CD4-positive, CD25-positive, alpha-beta regulatory T cell (primary cell): ENCODE data around the gene MAP4. TPM values are rescaled to one million over a fixed set of nuclear protein-coding genes. Genes with fewer than 3 reads are reported as not detected.

ENCODE experiments used
- ATAC-seq, 2 donors: fragments of 150-1000 bp; cut with Tn5 transposase; one replicate each; pipeline ENCODE4 v1.10.0; 2021; ENCODE audit warnings: low read depth in 2 of 2, moderate number of reproducible peaks in 2 of 2, moderate library complexity in 1 of 2
- DNase-seq, 3 donors: peaks; one replicate each; pipeline versions ENCODE4 v3.0.0 to v3.0.0-alpha.2; 2012 to 2022; ENCODE audit warnings: mixed read lengths in 1 of 3
- H3K27ac ChIP-seq: one replicate; pipeline ENCODE4 v1.7.0; 2013; ENCODE audit warnings: mild to moderate bottlenecking, low read length; ENCODE audit not compliant: insufficient read depth, poor library complexity, severe bottlenecking
- H3K27me3 ChIP-seq: one replicate; pipeline ENCODE4 v1.7.0; 2013; ENCODE audit warnings: low read length; ENCODE audit not compliant: control insufficient read depth, insufficient read depth
- H3K36me3 ChIP-seq: one replicate; pipeline ENCODE4 v1.7.0; 2013; ENCODE audit warnings: mild to moderate bottlenecking, low read length, moderate library complexity; ENCODE audit not compliant: control insufficient read depth, insufficient read depth
- H3K4me1 ChIP-seq: 2 replicates; pipeline ENCODE4 v1.7.0; 2013; ENCODE audit warnings: mild to moderate bottlenecking, low read length; ENCODE audit not compliant: insufficient read depth, control insufficient read depth, poor library complexity, severe bottlenecking
- H3K4me3 ChIP-seq: one replicate; pipeline ENCODE4 v1.7.0; 2013; ENCODE audit warnings: low read depth, mild to moderate bottlenecking, low read length, moderate library complexity
- H3K9me3 ChIP-seq, 2 experiments: 1 replicate in 1 of 2; 2 replicates in 1 of 2; pipeline ENCODE4 v1.7.0; 2013; ENCODE audit warnings: low read length in 2 of 2, mild to moderate bottlenecking in 1 of 2, moderate library complexity in 1 of 2; ENCODE audit not compliant: control insufficient read depth in 2 of 2
- H3K27ac Mint-ChIP-seq, 3 donors: one replicate each; pipeline ENCODE4 v1.8.0; 2020 to 2022; ENCODE audit warnings: mild to moderate bottlenecking in 3 of 3, mixed read lengths in 3 of 3, moderate library complexity in 2 of 3
- H3K27me3 Mint-ChIP-seq: one replicate; pipeline ENCODE4 v1.8.0; 2022; ENCODE audit warnings: mild to moderate bottlenecking, mixed read lengths
- H3K36me3 Mint-ChIP-seq: one replicate; pipeline ENCODE4 v1.8.0; 2020; ENCODE audit warnings: mixed read lengths
- H3K4me1 Mint-ChIP-seq, 4 donors: one replicate each; pipeline ENCODE4 v1.8.0; 2020 to 2022; ENCODE audit warnings: mixed read lengths in 4 of 4, mild to moderate bottlenecking in 1 of 4
- H3K4me3 Mint-ChIP-seq, 4 donors: one replicate each; pipeline ENCODE4 v1.8.0; 2020 to 2022; ENCODE audit warnings: mild to moderate bottlenecking in 4 of 4, mixed read lengths in 4 of 4, moderate library complexity in 3 of 4
- H3K9me3 Mint-ChIP-seq, 7 donors: one replicate each; pipeline ENCODE4 v1.8.0; 2020 to 2022; ENCODE audit warnings: mixed read lengths in 7 of 7, mild to moderate bottlenecking in 3 of 7, moderate library complexity in 2 of 7
- polyA plus RNA-seq, 4 donors: library from polyadenylated mRNA; unstranded; fragments of 300-500 nt; fragmentation: Illumina TruSeq; gene quantifications; one replicate each; pipeline ENCODE4 v1.2.3, GENCODE V29; 2021
- total RNA-seq: library from RNA; stranded (reverse); gene quantifications from one replicate; pipeline ENCODE4 v1.2.3, GENCODE V29; 2022

Gene MAP4
- total and polyA plus RNA-seq, 5 donors from 2014 or later: 17.0 to 123 (median 22.6) TPM

DNA sequence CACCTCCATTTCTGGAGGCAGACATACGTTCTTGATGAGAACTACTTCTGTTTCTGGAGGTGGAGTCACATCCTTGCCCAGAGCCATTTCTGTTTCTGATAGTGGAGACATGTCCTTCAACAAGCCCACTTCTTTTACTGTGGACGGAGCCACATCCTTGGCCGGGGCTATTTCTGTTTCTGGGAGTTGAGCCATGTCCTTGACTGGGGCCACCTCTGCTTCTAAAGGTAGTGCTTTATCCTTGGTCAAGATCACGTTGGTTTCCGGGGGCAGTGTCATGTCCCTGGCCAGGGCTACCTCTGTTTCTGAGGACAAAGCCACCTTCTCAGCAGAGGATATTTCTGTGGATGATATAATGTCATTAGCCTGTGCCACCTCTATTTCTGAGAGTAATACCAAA is 100.0 kb downstream of the MAP4 start:
- Mint-ChIP-seq H3K27me3 (no peaks in the 10 kb centered on the region), H3K4me3 (no peak overlapping the region)
- peaks cover 49% of the 10 kb centered on the region for H3K36me3 ChIP-seq

GRCh38 chr3:47912006-47912504 is 104.2 kb downstream of the MAP4 start:
- Histone ChIP-seq H3K27me3 (no peaks in the 10 kb centered on the region), H3K9me3 (no peaks in the 10 kb centered on the region), H3K4me1 (no peaks in the 10 kb centered on the region), H3K27ac (no peak overlapping the region), H3K36me3 (peaks cover 45% of the 10 kb centered on the region), H3K4me3 (no peak overlapping the region)
- ATAC-seq (no peak), DNase-seq (no peak)
- peaks cover 73% of the 10 kb centered on the region for H3K36me3 Mint-ChIP-seq
- H3K4me3 Mint-ChIP-seq: no peak overlapping the region
- H3K4me1 Mint-ChIP-seq: peaks cover 0 to 13% (median 3%) of the 10 kb centered on the region in 4 donors
- H3K27me3 Mint-ChIP-seq: no peaks in the 10 kb centered on the region
- no peaks in the 10 kb centered on the region for H3K9me3 Mint-ChIP-seq
- H3K27ac Mint-ChIP-seq: peak overlapping the region in 1 of 3 donors; percentile 86

More for the DNA sequence above, 100.0 kb downstream of the MAP4 start:
- no peaks in the 10 kb centered on the region for H3K4me1 ChIP-seq
- Mint-ChIP-seq H3K4me1 (peaks cover 0 to 2% (median 0%) of the 10 kb centered on the region in 4 donors), H3K27ac (no peak overlapping the region), H3K36me3 (peaks cover 45% of the 10 kb centered on the region), H3K9me3 (no peaks in the 10 kb centered on the region)
- H3K9me3 ChIP-seq: no peaks in the 10 kb centered on the region
- H3K27ac ChIP-seq: no peak overlapping the region
- no peak overlapping the region for H3K4me3 ChIP-seq
- DNase-seq: no peak
- no peaks in the 10 kb centered on the region for H3K27me3 ChIP-seq
- ATAC-seq: no peak

- no peaks in the 10 kb centered on the region for H3K27me3 ChIP-seq
- ATAC-seq (no peak), DNase-seq (no peak)
- no peaks in the 10 kb centered on the region for H3K27me3 Mint-ChIP-seq
- no peaks in the 10 kb centered on the region for H3K9me3 ChIP-seq
- H3K27ac ChIP-seq: no peak overlapping the region
- no peaks in the 10 kb centered on the region for H3K4me1 ChIP-seq
- no peaks in the 10 kb centered on the region for H3K9me3 Mint-ChIP-seq
- H3K4me3 Mint-ChIP-seq: no peak overlapping the region
- peak overlapping the region in 1 of 3 donors; percentile 14 for H3K27ac Mint-ChIP-seq
- H3K36me3 Mint-ChIP-seq: peaks cover 67% of the 10 kb centered on the region
- H3K36me3 ChIP-seq: peaks cover 34% of the 10 kb centered on the region
- H3K4me1 Mint-ChIP-seq: peaks cover 0 to 13% (median 3%) of the 10 kb centered on the region in 4 donors
- H3K4me3 ChIP-seq: no peak overlapping the region
These were observed 105.3 kb downstream of the MAP4 start for GRCh38 chr3:47910777-47911440.

DNA sequence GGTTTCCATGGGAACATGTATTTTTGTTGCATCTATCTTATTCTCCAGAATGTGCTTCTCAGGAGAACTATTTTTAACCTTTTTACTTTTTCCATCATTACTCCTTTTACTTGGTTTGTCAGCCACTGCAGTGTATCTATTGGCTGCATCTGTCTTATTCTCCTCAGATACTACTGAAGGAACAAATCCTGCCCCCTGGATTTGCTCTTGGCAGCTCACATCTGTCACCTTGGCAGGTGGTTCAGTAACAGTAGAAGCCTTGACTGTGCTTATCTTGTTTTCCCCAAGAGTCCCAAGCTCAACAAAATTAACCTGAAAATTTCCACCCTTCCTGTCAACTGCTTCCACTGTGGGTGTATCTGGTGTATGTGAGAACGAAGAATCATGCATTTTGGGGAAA is 106.0 kb downstream of the MAP4 start:
- no peak for DNase-seq
- no peak for ATAC-seq
- no peaks in the 10 kb centered on the region for H3K9me3 ChIP-seq
- Mint-ChIP-seq H3K27ac (no peak overlapping the region), H3K4me1 (peaks cover 0 to 13% (median 3%) of the 10 kb centered on the region in 4 donors), H3K36me3 (peaks cover 64% of the 10 kb centered on the region), H3K9me3 (no peaks in the 10 kb centered on the region), H3K27me3 (no peaks in the 10 kb centered on the region), H3K4me3 (no peak overlapping the region)
- H3K4me3 ChIP-seq: no peak overlapping the region
- no peak overlapping the region for H3K27ac ChIP-seq
- no peaks in the 10 kb centered on the region for H3K4me1 ChIP-seq
- peaks cover 27% of the 10 kb centered on the region for H3K36me3 ChIP-seq
- no peaks in the 10 kb centered on the region for H3K27me3 ChIP-seq

DNA sequence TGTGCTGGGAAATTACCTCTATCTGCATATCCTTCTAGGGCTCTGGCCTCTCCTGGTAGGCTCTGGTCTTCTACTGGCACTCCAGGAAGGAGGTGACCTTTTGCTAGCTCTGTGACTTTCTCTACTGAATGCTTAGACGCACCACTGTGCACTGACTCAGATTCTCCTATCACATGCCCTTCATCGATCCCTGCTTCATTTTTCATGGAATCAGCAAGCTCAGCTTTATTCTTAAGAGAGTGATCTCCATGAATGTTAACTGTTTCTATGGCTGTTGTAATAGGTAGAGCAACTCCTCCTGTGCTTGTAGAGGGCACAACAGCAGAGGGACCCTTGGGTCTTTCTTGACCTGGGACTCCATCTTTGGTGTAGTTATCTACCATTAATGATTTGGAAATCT is 106.6 kb downstream of the MAP4 start:
- no peaks in the 10 kb centered on the region for H3K4me1 ChIP-seq
- Mint-ChIP-seq H3K27me3 (no peaks in the 10 kb centered on the region), H3K36me3 (peaks cover 65% of the 10 kb centered on the region), H3K27ac (peak overlapping the region in 1 of 3 donors; percentile 13), H3K4me1 (peaks cover 0 to 13% (median 3%) of the 10 kb centered on the region in 4 donors), H3K9me3 (no peaks in the 10 kb centered on the region), H3K4me3 (peak overlapping the region in 1 of 4 donors; percentile 74)
- H3K36me3 ChIP-seq: peaks cover 24% of the 10 kb centered on the region
- H3K27me3 ChIP-seq: no peaks in the 10 kb centered on the region
- H3K4me3 ChIP-seq: no peak overlapping the region
- no peaks in the 10 kb centered on the region for H3K9me3 ChIP-seq
- DNase-seq: no peak
- no peak for ATAC-seq
- H3K27ac ChIP-seq: no peak overlapping the region

DNA sequence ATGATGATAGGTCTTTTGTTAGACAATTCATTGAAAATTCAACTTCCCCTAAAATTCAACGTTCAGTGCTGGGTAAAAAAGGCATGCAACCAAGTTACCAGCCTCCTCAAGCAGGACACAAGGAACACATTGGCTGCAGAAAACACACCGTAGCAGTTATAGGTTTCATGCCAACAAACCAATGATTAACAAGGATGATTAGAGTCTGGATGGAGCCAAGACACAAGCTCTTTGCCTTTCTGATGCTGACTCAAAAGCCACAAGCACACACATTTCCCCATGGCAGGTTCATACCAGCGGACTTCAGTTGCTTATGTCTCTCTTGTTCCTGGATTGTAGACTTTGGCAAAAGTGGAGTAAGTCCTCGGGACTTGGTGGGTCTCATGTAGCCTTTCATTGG is 107.5 kb downstream of the MAP4 start:
- no peaks in the 10 kb centered on the region for H3K27me3 Mint-ChIP-seq
- H3K36me3 ChIP-seq: peaks cover 21% of the 10 kb centered on the region
- no peak for ATAC-seq

DNA sequence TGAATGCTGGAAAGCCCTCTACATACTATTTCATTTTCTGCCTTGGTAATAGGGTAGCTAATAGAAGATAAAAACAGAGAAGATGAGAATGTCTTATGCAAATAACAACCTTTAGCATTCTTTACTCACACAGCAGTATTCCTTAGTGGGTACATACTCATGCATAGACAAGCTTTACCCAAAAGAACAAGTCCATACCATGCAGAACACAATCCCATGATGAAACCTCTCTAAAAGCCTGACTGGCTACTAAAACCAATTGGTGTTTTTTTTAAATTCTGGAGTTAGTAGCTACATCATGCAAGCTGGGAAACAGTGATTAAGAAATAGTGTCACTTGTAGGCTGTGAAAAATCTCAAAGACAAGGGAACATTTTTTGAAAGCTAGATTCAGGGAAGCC is 108.4 kb downstream of the MAP4 start:
- Histone ChIP-seq H3K4me1 (no peaks in the 10 kb centered on the region), H3K36me3 (peaks cover 15% of the 10 kb centered on the region), H3K27me3 (no peaks in the 10 kb centered on the region), H3K27ac (no peak overlapping the region), H3K9me3 (no peaks in the 10 kb centered on the region), H3K4me3 (no peak overlapping the region)
- Mint-ChIP-seq H3K36me3 (peaks cover 55% of the 10 kb centered on the region), H3K9me3 (no peaks in the 10 kb centered on the region), H3K27ac (no peak overlapping the region), H3K27me3 (no peaks in the 10 kb centered on the region), H3K4me1 (peaks cover 0 to 18% (median 4%) of the 10 kb centered on the region in 4 donors), H3K4me3 (no peak overlapping the region)
- DNase-seq (no peak), ATAC-seq (no peak)

More for the DNA sequence above, 107.5 kb downstream of the MAP4 start:
- H3K4me1 Mint-ChIP-seq: peaks cover 0 to 13% (median 3%) of the 10 kb centered on the region in 4 donors
- H3K9me3 Mint-ChIP-seq: no peaks in the 10 kb centered on the region
- no peaks in the 10 kb centered on the region for H3K9me3 ChIP-seq
- no peak overlapping the region for H3K27ac Mint-ChIP-seq
- peaks cover 59% of the 10 kb centered on the region for H3K36me3 Mint-ChIP-seq
- no peaks in the 10 kb centered on the region for H3K27me3 ChIP-seq
- DNase-seq: no peak
- H3K4me3 Mint-ChIP-seq: no peak overlapping the region
- H3K27ac ChIP-seq: no peak overlapping the region
- no peak overlapping the region for H3K4me3 ChIP-seq
- no peaks in the 10 kb centered on the region for H3K4me1 ChIP-seq

DNA sequence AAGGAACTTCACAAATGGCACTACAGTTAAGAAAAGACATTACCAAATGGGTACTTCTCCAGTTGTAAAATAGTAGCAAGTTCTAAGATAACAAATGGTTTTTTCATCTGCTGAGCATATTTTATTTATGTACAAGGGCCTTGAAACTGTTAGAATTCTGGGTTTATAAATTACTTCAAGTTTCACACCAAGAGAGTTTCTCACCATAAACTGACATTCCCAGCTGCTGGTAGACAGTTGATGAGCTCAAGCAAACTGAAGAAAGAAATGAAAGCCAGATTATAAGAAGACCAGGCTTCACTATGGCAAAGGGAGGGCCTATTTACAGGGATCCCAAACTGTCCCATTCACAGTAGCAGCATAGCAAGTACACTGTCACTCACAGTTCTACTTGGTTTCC is 113.5 kb downstream of the MAP4 start:
- Histone ChIP-seq H3K36me3 (no peaks in the 10 kb centered on the region), H3K4me3 (no peak overlapping the region), H3K4me1 (no peaks in the 10 kb centered on the region), H3K27me3 (no peaks in the 10 kb centered on the region), H3K9me3 (no peaks in the 10 kb centered on the region), H3K27ac (no peak overlapping the region)
- Mint-ChIP-seq H3K27ac (no peak overlapping the region), H3K4me1 (peaks cover 4 to 9% (median 6%) of the 10 kb centered on the region in 4 donors), H3K27me3 (no peaks in the 10 kb centered on the region), H3K36me3 (peaks cover 23% of the 10 kb centered on the region), H3K9me3 (no peaks in the 10 kb centered on the region), H3K4me3 (peak overlapping the region in 1 of 4 donors; percentile 4)
- no peak for DNase-seq
- ATAC-seq: no peak
